ENCODE measurements around the gene HSPA14. TPM values are rescaled to one million over a fixed set of nuclear protein-coding genes. Genes with fewer than 3 reads are reported as not detected.
A peak's percentile ranks its signal among the peaks of the same experiment; 100 is the strongest.

The HSPA14 gene, protein sequence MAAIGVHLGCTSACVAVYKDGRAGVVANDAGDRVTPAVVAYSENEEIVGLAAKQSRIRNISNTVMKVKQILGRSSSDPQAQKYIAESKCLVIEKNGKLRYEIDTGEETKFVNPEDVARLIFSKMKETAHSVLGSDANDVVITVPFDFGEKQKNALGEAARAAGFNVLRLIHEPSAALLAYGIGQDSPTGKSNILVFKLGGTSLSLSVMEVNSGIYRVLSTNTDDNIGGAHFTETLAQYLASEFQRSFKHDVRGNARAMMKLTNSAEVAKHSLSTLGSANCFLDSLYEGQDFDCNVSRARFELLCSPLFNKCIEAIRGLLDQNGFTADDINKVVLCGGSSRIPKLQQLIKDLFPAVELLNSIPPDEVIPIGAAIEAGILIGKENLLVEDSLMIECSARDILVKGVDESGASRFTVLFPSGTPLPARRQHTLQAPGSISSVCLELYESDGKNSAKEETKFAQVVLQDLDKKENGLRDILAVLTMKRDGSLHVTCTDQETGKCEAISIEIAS
- total RNA-seq = 1 to 10 TPM; 8.6 to 9.0 TPM
- 1 to 10 TPM; 5.3 to 8.4 TPM for polyA plus RNA-seq

DNA sequence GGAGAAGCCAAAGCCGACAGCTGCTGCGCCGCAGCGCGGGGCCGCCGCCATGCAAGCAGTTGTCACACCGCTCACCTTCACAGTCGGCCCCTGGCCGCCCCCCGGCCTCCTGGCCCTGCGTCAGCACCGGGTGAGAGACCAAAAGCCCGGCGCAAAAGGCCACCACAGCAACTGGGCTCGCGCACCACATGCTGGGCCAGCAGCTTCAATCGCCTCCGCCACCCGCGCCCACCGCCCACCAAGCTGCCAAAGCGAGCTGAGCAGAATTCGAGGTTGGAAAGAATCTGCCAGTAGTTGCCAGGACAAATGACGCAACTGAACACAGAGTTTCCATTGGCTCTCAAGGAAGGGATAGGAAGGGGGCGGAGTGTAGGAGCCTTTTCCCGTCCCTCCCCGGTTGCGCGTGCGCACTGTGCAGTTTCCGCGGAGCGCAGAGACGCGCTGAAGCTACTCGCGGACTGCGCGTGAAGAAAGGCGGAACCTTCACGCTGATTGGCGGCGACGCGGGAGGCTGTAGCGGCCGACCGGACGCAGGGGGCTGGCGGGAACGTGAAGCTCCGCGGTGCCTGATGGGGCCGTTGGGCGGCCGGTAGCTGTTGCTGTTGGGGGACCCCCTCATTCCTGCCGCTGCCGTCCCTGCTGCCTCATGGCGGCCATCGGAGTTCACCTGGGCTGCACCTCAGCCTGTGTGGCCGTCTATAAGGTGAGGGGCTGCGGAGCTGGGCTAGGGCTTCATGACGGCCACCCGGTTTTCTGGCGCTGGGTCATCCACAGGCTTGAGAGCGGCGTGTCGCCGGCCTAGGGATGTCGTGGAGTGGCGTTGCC lies at the start of gene HSPA14, which contains the start of the genes CDNF and MSANTD7:
Gene HSPA14, plus strand, starts transcription at position 550 of the 825 bp plus-strand sequence. Its CDS starts 97 bp downstream, at position 647.
Gene CDNF, minus strand, starts transcription at position 281 of the 825 bp plus-strand sequence. Its CDS starts 91 bp downstream, at position 190.
Gene MSANTD7, plus strand, starts transcription at position 550 of the 825 bp plus-strand sequence. CDS start 3,979 bp downstream, outside the sequence.
- Histone ChIP-seq H3K9me3 (ENCODE audit: control insufficient read depth in 4 of 4, low read length in 3 of 4) (no peaks in the 10 kb centered on the region), H3K4me3 (ENCODE audit: low read depth in 1 of 3, low read length in 3 of 3) (peak within 1 kb of the TSS; percentile 95 to 98 (median 97)), H3K27me3 (ENCODE audit: control insufficient read depth in 4 of 4, insufficient read depth in 4 of 4, low read length in 3 of 4) (no peaks in the 10 kb centered on the region), H3K9ac (ENCODE audit: low read depth in 1 of 2, low read length in 2 of 2) (peak within 1 kb of the TSS; percentile 82 to 90), H3K4me1 (ENCODE audit: control insufficient read depth in 4 of 4, insufficient read depth in 4 of 4, low read length in 3 of 4) (peaks cover 0 to 19% (median 9%) of the 10 kb centered on the region in 4 donors), H3K27ac (ENCODE audit: low read depth in 1 of 2, low read length in 2 of 2) (peak within 1 kb of the TSS; percentile 88 to 95), H3K36me3 (ENCODE audit: control insufficient read depth in 4 of 4, insufficient read depth in 3 of 4, low read depth in 1 of 4, low read length in 3 of 4) (peaks cover 1 to 18% (median 13%) of the 10 kb centered on the region in 4 donors)
- peak; percentile 99 for DNase-seq (ENCODE audit: low spot score)
- under 1% methylated on average over 72 of the region's 72 CpGs for WGBS
- TF ChIP-seq FOXA2 (IDR thresholded peaks at IDR 0.05) = no peak
- TF ChIP-seq RXRA (IDR thresholded peaks at IDR 0.05) = peak in 1 of 2 donors; percentile 15
- TF ChIP-seq, protein P1, sequence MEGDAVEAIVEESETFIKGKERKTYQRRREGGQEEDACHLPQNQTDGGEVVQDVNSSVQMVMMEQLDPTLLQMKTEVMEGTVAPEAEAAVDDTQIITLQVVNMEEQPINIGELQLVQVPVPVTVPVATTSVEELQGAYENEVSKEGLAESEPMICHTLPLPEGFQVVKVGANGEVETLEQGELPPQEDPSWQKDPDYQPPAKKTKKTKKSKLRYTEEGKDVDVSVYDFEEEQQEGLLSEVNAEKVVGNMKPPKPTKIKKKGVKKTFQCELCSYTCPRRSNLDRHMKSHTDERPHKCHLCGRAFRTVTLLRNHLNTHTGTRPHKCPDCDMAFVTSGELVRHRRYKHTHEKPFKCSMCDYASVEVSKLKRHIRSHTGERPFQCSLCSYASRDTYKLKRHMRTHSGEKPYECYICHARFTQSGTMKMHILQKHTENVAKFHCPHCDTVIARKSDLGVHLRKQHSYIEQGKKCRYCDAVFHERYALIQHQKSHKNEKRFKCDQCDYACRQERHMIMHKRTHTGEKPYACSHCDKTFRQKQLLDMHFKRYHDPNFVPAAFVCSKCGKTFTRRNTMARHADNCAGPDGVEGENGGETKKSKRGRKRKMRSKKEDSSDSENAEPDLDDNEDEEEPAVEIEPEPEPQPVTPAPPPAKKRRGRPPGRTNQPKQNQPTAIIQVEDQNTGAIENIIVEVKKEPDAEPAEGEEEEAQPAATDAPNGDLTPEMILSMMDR (IDR thresholded peaks at IDR 0.05; ENCODE audit: low read depth, low read length, missing input control) = no peak
- peak; percentile 38 for TF ChIP-seq TAF1 (conservative IDR thresholded peaks at IDR 0.05)
- peak; percentile 24 to 30 for TF ChIP-seq EGR1 (IDR thresholded peaks at IDR 0.05; ENCODE audit: low read depth in 2 of 2)
- TF ChIP-seq YY1 (IDR thresholded peaks at IDR 0.05) = peak; percentile 91
- TF ChIP-seq, protein P2, sequence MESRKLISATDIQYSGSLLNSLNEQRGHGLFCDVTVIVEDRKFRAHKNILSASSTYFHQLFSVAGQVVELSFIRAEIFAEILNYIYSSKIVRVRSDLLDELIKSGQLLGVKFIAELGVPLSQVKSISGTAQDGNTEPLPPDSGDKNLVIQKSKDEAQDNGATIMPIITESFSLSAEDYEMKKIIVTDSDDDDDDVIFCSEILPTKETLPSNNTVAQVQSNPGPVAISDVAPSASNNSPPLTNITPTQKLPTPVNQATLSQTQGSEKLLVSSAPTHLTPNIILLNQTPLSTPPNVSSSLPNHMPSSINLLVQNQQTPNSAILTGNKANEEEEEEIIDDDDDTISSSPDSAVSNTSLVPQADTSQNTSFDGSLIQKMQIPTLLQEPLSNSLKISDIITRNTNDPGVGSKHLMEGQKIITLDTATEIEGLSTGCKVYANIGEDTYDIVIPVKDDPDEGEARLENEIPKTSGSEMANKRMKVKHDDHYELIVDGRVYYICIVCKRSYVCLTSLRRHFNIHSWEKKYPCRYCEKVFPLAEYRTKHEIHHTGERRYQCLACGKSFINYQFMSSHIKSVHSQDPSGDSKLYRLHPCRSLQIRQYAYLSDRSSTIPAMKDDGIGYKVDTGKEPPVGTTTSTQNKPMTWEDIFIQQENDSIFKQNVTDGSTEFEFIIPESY (IDR thresholded peaks at IDR 0.05) = peak; percentile 96
- TF ChIP-seq, protein P3, sequence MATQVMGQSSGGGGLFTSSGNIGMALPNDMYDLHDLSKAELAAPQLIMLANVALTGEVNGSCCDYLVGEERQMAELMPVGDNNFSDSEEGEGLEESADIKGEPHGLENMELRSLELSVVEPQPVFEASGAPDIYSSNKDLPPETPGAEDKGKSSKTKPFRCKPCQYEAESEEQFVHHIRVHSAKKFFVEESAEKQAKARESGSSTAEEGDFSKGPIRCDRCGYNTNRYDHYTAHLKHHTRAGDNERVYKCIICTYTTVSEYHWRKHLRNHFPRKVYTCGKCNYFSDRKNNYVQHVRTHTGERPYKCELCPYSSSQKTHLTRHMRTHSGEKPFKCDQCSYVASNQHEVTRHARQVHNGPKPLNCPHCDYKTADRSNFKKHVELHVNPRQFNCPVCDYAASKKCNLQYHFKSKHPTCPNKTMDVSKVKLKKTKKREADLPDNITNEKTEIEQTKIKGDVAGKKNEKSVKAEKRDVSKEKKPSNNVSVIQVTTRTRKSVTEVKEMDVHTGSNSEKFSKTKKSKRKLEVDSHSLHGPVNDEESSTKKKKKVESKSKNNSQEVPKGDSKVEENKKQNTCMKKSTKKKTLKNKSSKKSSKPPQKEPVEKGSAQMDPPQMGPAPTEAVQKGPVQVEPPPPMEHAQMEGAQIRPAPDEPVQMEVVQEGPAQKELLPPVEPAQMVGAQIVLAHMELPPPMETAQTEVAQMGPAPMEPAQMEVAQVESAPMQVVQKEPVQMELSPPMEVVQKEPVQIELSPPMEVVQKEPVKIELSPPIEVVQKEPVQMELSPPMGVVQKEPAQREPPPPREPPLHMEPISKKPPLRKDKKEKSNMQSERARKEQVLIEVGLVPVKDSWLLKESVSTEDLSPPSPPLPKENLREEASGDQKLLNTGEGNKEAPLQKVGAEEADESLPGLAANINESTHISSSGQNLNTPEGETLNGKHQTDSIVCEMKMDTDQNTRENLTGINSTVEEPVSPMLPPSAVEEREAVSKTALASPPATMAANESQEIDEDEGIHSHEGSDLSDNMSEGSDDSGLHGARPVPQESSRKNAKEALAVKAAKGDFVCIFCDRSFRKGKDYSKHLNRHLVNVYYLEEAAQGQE (IDR thresholded peaks at IDR 0.05) = peak; percentile 93
- TF ChIP-seq NR2F2 (IDR thresholded peaks at IDR 0.05) = no peak
- TF ChIP-seq, protein P4, sequence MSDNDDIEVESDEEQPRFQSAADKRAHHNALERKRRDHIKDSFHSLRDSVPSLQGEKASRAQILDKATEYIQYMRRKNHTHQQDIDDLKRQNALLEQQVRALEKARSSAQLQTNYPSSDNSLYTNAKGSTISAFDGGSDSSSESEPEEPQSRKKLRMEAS (IDR thresholded peaks at IDR 0.05) = peak; percentile 43
- TF ChIP-seq, protein P5, sequence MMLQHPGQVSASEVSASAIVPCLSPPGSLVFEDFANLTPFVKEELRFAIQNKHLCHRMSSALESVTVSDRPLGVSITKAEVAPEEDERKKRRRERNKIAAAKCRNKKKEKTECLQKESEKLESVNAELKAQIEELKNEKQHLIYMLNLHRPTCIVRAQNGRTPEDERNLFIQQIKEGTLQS (IDR thresholded peaks at IDR 0.05) = peak; percentile 51
- TF ChIP-seq GABPA (IDR thresholded peaks at IDR 0.05 in 1 of 2, conservative IDR thresholded peaks at IDR 0.05 in 1 of 2) = peak in 1 of 2 donors; percentile 91
- peak; percentile 79 for TF ChIP-seq SP1 (IDR thresholded peaks at IDR 0.05)
- TF ChIP-seq HNF4A (conservative IDR thresholded peaks at IDR 0.05) = peak in 1 of 2 donors; percentile 26
- no peak for TF ChIP-seq FOXA1 (IDR thresholded peaks at IDR 0.05)
- TF ChIP-seq HNF4G (IDR thresholded peaks at IDR 0.05) = no peak
- peak; percentile 39 to 60 for TF ChIP-seq RAD21 (IDR thresholded peaks at IDR 0.05)
- TF ChIP-seq JUND (IDR thresholded peaks at IDR 0.05) = no peak
